ENCODE measurements around the gene GPBAR1.

The GPBAR1 gene

GRCh38 chr2:218260742-218261422 lies at the start of gene GPBAR1:
Gene GPBAR1, plus strand, starts transcription at chr2:218261015. Its CDS starts 1,710 bp downstream, at chr2:218262725.
- DNase-seq (ENCODE audit: low read depth), result no peak
- no peak within 1 kb of the TSS for H3K4me3 ChIP-seq (ENCODE audit: low read depth, low read length)
- TF ChIP-seq CTCF (conservative IDR thresholded peaks at IDR 0.05; ENCODE audit: low read depth, low read length), result no peak

- DNase-seq (ENCODE audit: low read depth), result no peak
- no peak for TF ChIP-seq CTCF (conservative IDR thresholded peaks at IDR 0.05; ENCODE audit: low read depth, low read length)
- no peak overlapping the region for H3K4me3 ChIP-seq (ENCODE audit: low read depth, low read length)
Observed at GRCh38 chr2:218214116-218214515, 46.7 kb upstream of the GPBAR1 start.

- no peak for TF ChIP-seq CTCF (conservative IDR thresholded peaks at IDR 0.05; ENCODE audit: low read depth, low read length)
- peak overlapping the region; percentile 97 for H3K4me3 ChIP-seq (ENCODE audit: low read depth, low read length)
- DNase-seq (ENCODE audit: low read depth), result no peak
Observed at GRCh38 chr2:218216336-218216673, 44.5 kb upstream of the GPBAR1 start.

GRCh38 chr2:218216674-218217359 lies 44.0 kb upstream of the GPBAR1 start, which contains the start of gene ARPC2:
Gene ARPC2, plus strand, starts transcription at chr2:218217189. Its CDS starts 282 bp downstream, at chr2:218217471.
- TF ChIP-seq CTCF (conservative IDR thresholded peaks at IDR 0.05; ENCODE audit: low read depth, low read length), result no peak
- peak; percentile 97 for DNase-seq (ENCODE audit: low read depth)
- H3K4me3 ChIP-seq (ENCODE audit: low read depth, low read length), result peak within 1 kb of the TSS; percentile 97

- peak overlapping the region; percentile 97 for H3K4me3 ChIP-seq (ENCODE audit: low read depth, low read length)
- no peak for DNase-seq (ENCODE audit: low read depth)
- TF ChIP-seq CTCF (conservative IDR thresholded peaks at IDR 0.05; ENCODE audit: low read depth, low read length), result no peak
Observed at GRCh38 chr2:218217360-218218267, 43.2 kb upstream of the GPBAR1 start.

GRCh38 chr2:218218268-218219185 lies 42.3 kb upstream of the GPBAR1 start:
- H3K4me3 ChIP-seq (ENCODE audit: low read depth, low read length), result peak overlapping the region; percentile 97
- TF ChIP-seq CTCF (conservative IDR thresholded peaks at IDR 0.05; ENCODE audit: low read depth, low read length), result no peak
- no peak for DNase-seq (ENCODE audit: low read depth)
